K562 (cell line): Measurements from ENCODE around the gene SEC24C. TPM values are rescaled to one million over a fixed set of nuclear protein-coding genes. Genes with fewer than 3 reads are reported as not detected.

Experiments used
- DPF2 ChIP-seq: fragments of 450-650 bp; IDR thresholded peaks from 2 replicates; pipeline ENCODE4 v1.6.1; 2016
- MTA2 ChIP-seq: fragments of 450-650 bp; IDR thresholded peaks from 2 replicates; pipeline ENCODE4 v1.6.1; 2016; ENCODE audit warnings: low read depth
- MTA3 ChIP-seq: fragments of 450-650 bp; formaldehyde crosslinking; IDR thresholded peaks from 2 replicates; pipeline ENCODE4 v1.6.1; 2017; ENCODE audit warnings: mild to moderate bottlenecking, borderline replicate concordance
- MYBL2 ChIP-seq, 2 experiments: fragments of 450-650 bp in 1 of 2; sonication (generic) in 1 of 2; formaldehyde crosslinking in 1 of 2; IDR thresholded peaks; 2 replicates each; pipeline versions ENCODE4 v1.6.1 to v1.8.1; 2017 to 2022; ENCODE audit warnings: borderline replicate concordance in 1 of 2, inconsistent platforms in 1 of 2, low read depth in 1 of 2, mild to moderate bottlenecking in 1 of 2, missing genetic modification reagents in 1 of 2, moderate library complexity in 1 of 2
- SLC30A9 ChIP-seq: fragments of 250-450 bp; sonication (Bioruptor Pico); IDR thresholded peaks from 2 replicates; pipeline ENCODE4 v1.8.0; 2022; ENCODE audit warnings: mild to moderate bottlenecking, moderate library complexity
- SMARCA4 ChIP-seq: fragments of 450-650 bp; IDR thresholded peaks from 2 replicates; pipeline ENCODE4 v1.6.1; 2016
- SMARCE1 ChIP-seq: fragments of 450-650 bp; IDR thresholded peaks from 2 replicates; pipeline ENCODE4 v1.7.1; 2016; ENCODE audit warnings: mild to moderate bottlenecking
- ZNF347 ChIP-seq: fragments of 450-650 bp; formaldehyde crosslinking; IDR thresholded peaks from 2 replicates; pipeline ENCODE4 v1.4.0; 2020; ENCODE audit warnings: low read depth, mild to moderate bottlenecking, moderate library complexity
- ZNF785 ChIP-seq: fragments of 250-450 bp; sonication (Bioruptor Pico); IDR thresholded peaks from 2 replicates; pipeline ENCODE4 v1.4.0; 2020; ENCODE audit warnings: mild to moderate bottlenecking
- polyA plus RNA-seq, 8 experiments: library from polyadenylated mRNA; depleted of rRNA in 4 of 8; stranded (reverse) in 5 of 8; unstranded in 3 of 8; fragments of >200 nt; fragmentation: Nextera tagmentation in 2 of 8; fragmentation: Illumina TruSeq in 1 of 8; extraction: Ambion mirVana in 2 of 8; extraction: Trizol in 1 of 8; gene quantifications; 2 replicates each; pipeline versions ENCODE4 v1.2.1 to v1.2.3, GENCODE V29; 2011 to 2014; ENCODE audit warnings: inconsistent platforms in 1 of 8, missing spikeins in 1 of 8
- total RNA-seq, 7 experiments: library from RNA; depleted of rRNA in 6 of 7; stranded (reverse); fragments of >200 nt in 6 of 7; fragmentation: Illumina TruSeq in 2 of 7; extraction: Trizol in 2 of 7; gene quantifications; 2 replicates each; pipeline versions ENCODE4 v1.2.1 to v1.2.3, GENCODE V29; 2011 to 2021; ENCODE audit warnings: low replicate concordance in 1 of 7
- TF ChIP-seq, protein P1 (sequence below): fragments of 150-350 bp; conservative IDR thresholded peaks from 2 replicates; pipeline ENCODE4 v1.6.1; 2014; ENCODE audit warnings: low read length
- TF ChIP-seq, protein P2 (sequence below): sonication (generic); formaldehyde crosslinking; IDR thresholded peaks from 2 replicates; pipeline ENCODE4 v1.8.0; 2023; ENCODE audit warnings: mild to moderate bottlenecking, missing genetic modification reagents
- TF ChIP-seq, protein P3 (sequence below): sonication (generic); formaldehyde crosslinking; IDR thresholded peaks from 2 replicates; pipeline ENCODE4 v1.9.0; 2022; ENCODE audit warnings: mild to moderate bottlenecking, missing genetic modification reagents
- TF ChIP-seq, protein P4 (sequence below): sonication (generic); formaldehyde crosslinking; IDR thresholded peaks from 2 replicates; pipeline ENCODE4 v1.8.0; 2022; ENCODE audit warnings: mild to moderate bottlenecking, missing genetic modification reagents

Gene SEC24C
- total and polyA plus RNA-seq, 9 of the 15 experiments (the other 6 are each of a cell fraction or from before 2014, with no cell fraction given) = 19.0 to 115 (median 70.5) TPM

DNA sequence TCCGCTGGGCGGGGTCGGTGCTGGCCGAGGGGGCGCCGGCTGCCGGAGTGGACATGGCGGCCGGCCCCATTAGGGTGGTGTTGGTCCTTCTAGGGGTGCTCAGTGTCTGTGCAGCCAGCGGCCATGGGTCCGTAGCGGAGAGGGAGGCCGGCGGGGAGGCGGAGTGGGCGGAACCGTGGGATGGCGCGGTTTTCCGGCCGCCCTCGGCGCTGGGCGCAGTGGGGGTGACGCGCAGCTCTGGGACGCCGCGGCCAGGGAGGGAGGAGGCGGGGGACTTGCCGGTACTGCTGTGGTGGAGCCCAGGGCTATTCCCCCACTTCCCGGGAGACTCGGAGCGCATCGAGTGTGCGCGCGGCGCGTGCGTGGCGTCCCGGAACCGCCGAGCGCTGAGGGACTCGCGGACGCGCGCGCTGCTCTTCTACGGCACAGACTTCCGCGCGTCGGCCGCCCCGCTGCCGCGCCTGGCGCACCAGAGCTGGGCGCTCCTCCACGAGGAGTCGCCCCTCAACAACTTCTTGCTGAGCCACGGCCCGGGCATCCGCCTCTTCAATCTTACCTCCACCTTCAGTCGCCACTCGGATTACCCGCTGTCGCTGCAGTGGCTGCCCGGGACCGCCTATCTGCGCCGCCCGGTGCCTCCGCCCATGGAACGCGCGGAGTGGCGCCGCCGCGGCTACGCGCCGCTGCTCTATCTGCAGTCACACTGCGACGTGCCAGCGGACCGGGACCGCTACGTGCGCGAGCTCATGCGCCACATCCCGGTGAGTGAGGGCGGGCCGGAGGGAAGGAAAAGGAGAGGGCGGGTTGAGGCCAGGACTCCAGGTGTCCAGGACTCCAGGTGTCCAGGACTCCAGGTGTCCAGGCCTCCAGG lies 28.3 kb downstream of the SEC24C start (continued):
- TF ChIP-seq, protein P1, sequence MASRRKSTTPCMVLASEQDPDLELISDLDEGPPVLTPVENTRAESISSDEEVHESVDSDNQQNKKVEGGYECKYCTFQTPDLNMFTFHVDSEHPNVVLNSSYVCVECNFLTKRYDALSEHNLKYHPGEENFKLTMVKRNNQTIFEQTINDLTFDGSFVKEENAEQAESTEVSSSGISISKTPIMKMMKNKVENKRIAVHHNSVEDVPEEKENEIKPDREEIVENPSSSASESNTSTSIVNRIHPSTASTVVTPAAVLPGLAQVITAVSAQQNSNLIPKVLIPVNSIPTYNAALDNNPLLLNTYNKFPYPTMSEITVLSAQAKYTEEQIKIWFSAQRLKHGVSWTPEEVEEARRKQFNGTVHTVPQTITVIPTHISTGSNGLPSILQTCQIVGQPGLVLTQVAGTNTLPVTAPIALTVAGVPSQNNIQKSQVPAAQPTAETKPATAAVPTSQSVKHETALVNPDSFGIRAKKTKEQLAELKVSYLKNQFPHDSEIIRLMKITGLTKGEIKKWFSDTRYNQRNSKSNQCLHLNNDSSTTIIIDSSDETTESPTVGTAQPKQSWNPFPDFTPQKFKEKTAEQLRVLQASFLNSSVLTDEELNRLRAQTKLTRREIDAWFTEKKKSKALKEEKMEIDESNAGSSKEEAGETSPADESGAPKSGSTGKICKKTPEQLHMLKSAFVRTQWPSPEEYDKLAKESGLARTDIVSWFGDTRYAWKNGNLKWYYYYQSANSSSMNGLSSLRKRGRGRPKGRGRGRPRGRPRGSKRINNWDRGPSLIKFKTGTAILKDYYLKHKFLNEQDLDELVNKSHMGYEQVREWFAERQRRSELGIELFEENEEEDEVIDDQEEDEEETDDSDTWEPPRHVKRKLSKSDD = 0 out of 2 replicates have a peak, but pooled peaks have one; percentile 65
- no peak for TF ChIP-seq SLC30A9 (CRISPR knock-in tag)
- TF ChIP-seq MTA2 = no peak
- no peak for TF ChIP-seq ZNF785 (CRISPR knock-in tag)
- TF ChIP-seq, protein P2, sequence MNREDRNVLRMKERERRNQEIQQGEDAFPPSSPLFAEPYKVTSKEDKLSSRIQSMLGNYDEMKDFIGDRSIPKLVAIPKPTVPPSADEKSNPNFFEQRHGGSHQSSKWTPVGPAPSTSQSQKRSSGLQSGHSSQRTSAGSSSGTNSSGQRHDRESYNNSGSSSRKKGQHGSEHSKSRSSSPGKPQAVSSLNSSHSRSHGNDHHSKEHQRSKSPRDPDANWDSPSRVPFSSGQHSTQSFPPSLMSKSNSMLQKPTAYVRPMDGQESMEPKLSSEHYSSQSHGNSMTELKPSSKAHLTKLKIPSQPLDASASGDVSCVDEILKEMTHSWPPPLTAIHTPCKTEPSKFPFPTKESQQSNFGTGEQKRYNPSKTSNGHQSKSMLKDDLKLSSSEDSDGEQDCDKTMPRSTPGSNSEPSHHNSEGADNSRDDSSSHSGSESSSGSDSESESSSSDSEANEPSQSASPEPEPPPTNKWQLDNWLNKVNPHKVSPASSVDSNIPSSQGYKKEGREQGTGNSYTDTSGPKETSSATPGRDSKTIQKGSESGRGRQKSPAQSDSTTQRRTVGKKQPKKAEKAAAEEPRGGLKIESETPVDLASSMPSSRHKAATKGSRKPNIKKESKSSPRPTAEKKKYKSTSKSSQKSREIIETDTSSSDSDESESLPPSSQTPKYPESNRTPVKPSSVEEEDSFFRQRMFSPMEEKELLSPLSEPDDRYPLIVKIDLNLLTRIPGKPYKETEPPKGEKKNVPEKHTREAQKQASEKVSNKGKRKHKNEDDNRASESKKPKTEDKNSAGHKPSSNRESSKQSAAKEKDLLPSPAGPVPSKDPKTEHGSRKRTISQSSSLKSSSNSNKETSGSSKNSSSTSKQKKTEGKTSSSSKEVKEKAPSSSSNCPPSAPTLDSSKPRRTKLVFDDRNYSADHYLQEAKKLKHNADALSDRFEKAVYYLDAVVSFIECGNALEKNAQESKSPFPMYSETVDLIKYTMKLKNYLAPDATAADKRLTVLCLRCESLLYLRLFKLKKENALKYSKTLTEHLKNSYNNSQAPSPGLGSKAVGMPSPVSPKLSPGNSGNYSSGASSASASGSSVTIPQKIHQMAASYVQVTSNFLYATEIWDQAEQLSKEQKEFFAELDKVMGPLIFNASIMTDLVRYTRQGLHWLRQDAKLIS (CRISPR knock-in tag) = peak; percentile 82; the same call in 1 of the 2 replicates
- TF ChIP-seq, protein P3, sequence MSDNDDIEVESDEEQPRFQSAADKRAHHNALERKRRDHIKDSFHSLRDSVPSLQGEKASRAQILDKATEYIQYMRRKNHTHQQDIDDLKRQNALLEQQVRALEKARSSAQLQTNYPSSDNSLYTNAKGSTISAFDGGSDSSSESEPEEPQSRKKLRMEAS (CRISPR knock-in tag) = peak; percentile 82
- no peak for TF ChIP-seq ZNF347
- peak; percentile 94 for TF ChIP-seq MTA3
- no peak for TF ChIP-seq MYBL2 (IDR thresholded peaks at IDR 0.05; ENCODE audit: low read depth)
- TF ChIP-seq MYBL2 (CRISPR knock-in tag; IDR thresholded peaks at IDR 0.05; ENCODE audit: borderline replicate concordance) = no peak
- TF ChIP-seq SMARCE1 = no peak
- no peak for TF ChIP-seq DPF2
- TF ChIP-seq SMARCA4 = no peak
- TF ChIP-seq, protein P4, sequence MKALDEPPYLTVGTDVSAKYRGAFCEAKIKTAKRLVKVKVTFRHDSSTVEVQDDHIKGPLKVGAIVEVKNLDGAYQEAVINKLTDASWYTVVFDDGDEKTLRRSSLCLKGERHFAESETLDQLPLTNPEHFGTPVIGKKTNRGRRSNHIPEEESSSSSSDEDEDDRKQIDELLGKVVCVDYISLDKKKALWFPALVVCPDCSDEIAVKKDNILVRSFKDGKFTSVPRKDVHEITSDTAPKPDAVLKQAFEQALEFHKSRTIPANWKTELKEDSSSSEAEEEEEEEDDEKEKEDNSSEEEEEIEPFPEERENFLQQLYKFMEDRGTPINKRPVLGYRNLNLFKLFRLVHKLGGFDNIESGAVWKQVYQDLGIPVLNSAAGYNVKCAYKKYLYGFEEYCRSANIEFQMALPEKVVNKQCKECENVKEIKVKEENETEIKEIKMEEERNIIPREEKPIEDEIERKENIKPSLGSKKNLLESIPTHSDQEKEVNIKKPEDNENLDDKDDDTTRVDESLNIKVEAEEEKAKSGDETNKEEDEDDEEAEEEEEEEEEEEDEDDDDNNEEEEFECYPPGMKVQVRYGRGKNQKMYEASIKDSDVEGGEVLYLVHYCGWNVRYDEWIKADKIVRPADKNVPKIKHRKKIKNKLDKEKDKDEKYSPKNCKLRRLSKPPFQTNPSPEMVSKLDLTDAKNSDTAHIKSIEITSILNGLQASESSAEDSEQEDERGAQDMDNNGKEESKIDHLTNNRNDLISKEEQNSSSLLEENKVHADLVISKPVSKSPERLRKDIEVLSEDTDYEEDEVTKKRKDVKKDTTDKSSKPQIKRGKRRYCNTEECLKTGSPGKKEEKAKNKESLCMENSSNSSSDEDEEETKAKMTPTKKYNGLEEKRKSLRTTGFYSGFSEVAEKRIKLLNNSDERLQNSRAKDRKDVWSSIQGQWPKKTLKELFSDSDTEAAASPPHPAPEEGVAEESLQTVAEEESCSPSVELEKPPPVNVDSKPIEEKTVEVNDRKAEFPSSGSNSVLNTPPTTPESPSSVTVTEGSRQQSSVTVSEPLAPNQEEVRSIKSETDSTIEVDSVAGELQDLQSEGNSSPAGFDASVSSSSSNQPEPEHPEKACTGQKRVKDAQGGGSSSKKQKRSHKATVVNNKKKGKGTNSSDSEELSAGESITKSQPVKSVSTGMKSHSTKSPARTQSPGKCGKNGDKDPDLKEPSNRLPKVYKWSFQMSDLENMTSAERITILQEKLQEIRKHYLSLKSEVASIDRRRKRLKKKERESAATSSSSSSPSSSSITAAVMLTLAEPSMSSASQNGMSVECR (CRISPR knock-in tag) = no peak; the same call in none of the 2 replicates
